Neural cell (in vitro differentiated cells): Measurements from ENCODE around the gene COX6B2.
"Not testable (repeated sequence)": the region's sequence is repeated elsewhere in the genome, so short reads cannot be mapped to it uniquely, and the experiment has no call there.

Experiments used
- CTCF ChIP-seq: fragments of 450-650 bp; IDR thresholded peaks from 2 replicates; pipeline ENCODE4 v1.5.1; 2014; ENCODE audit warnings: antibody characterized with exemption, mild to moderate bottlenecking, moderate library complexity; ENCODE audit not compliant: poor library complexity, severe bottlenecking
- EP300 ChIP-seq: fragments of 450-650 bp; conservative IDR thresholded peaks from 2 replicates; pipeline ENCODE4 v1.6.1; 2014; ENCODE audit warnings: antibody characterized with exemption, mild to moderate bottlenecking, moderate library complexity; ENCODE audit not compliant: poor library complexity, severe bottlenecking
- EZH2 ChIP-seq: fragments of 200-600, 300-800 bp; shearing (Covaris generic), sonication (generic); IDR thresholded peaks from 2 replicates; pipeline ENCODE4 v1.6.1; 2014; ENCODE audit warnings: antibody characterized with exemption, low read length, borderline replicate concordance, mild to moderate bottlenecking; ENCODE audit not compliant: insufficient read depth, poor library complexity, severe bottlenecking
- MXI1 ChIP-seq: fragments of 450-650 bp; conservative IDR thresholded peaks from 2 replicates; pipeline ENCODE4 v1.6.1; 2014; ENCODE audit warnings: antibody characterized with exemption, mild to moderate bottlenecking; ENCODE audit not compliant: poor library complexity, severe bottlenecking
- POLR2AphosphoS5 ChIP-seq: IDR thresholded peaks from 2 replicates; pipeline ENCODE4 v1.6.1; 2012
- REST ChIP-seq: IDR thresholded peaks from 2 replicates; pipeline ENCODE4 v1.6.1; 2012; ENCODE audit warnings: borderline replicate concordance
- TAF1 ChIP-seq: IDR thresholded peaks from 2 replicates; pipeline ENCODE4 v1.6.1; 2012; ENCODE audit warnings: low read depth

GRCh38 chr19:55329791-55330190 is 24.7 kb downstream of the COX6B2 start:
- TF ChIP-seq CTCF, EZH2, MXI1, REST, TAF1, POLR2AphosphoS5, EP300: not testable (repeated sequence)
